NB4 (cell line): ENCODE measurements around the gene PCAT7.

Source experiments
- DNase-seq: peaks from one replicate; pipeline ENCODE4 v3.0.0; 2010; ENCODE audit warnings: low read depth
- H3K4me3 ChIP-seq: one replicate; pipeline ENCODE4 v1.5.1; 2011; ENCODE audit warnings: mild to moderate bottlenecking, low read depth, low read length, moderate library complexity
- MYC ChIP-seq: IDR thresholded peaks from 2 replicates; pipeline ENCODE4 v1.6.1; 2011; ENCODE audit warnings: low read depth, low read length
- POLR2A ChIP-seq: IDR thresholded peaks from 2 replicates; pipeline ENCODE4 v1.6.1; 2011; ENCODE audit warnings: mild to moderate bottlenecking; ENCODE audit not compliant: insufficient read length; ENCODE audit errors: extremely low read depth
- TF ChIP-seq, protein P1 (sequence below): IDR thresholded peaks from 2 replicates; pipeline ENCODE4 v1.6.1; 2011; ENCODE audit warnings: low read depth, low read length
- TF ChIP-seq, protein P2 (sequence below): IDR thresholded peaks from one replicate; pipeline ENCODE4 v1.5.1; 2012; ENCODE audit warnings: low read depth, low read length

PCAT7 gene

DNA sequence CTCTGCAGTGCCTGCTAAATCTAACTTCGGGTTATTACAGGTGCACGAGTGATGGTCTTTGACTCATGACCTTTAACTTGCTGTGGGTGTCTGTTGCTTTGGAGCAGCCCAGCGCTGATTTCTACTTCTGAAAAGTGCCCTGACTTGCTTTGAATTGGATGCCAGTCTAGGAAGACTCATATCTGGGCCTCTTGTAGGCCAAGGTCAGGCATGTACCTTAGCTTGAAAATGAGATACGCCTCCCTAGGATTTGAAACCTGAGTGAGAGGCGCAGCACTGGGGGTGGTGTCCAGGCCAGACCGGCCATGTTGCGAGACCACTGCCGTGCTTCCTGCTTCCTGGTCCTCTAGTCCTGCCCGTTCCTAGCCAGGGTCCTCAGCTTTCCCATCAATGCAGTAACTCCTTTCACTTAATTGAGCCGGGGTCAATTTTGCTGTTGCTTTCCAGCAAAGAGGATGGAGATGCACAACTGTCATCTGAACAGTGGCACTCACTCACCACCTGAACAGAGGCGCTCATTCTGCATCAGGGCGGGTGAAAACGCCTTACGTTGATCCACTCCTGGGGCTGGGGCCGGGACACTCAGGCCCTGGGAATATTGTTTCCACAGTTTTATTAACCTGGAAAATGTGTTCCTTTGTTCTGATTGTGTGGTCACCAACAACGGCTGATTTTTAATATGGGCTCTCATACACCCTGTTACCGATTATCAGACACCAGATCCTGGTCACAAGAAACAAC, 14.3 kb downstream of the PCAT7 start:
- DNase-seq: no peak
- TF ChIP-seq POLR2A (no peak), MYC (no peak)
- TF ChIP-seq, protein P1, sequence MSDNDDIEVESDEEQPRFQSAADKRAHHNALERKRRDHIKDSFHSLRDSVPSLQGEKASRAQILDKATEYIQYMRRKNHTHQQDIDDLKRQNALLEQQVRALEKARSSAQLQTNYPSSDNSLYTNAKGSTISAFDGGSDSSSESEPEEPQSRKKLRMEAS: no peak
- TF ChIP-seq, protein P2, sequence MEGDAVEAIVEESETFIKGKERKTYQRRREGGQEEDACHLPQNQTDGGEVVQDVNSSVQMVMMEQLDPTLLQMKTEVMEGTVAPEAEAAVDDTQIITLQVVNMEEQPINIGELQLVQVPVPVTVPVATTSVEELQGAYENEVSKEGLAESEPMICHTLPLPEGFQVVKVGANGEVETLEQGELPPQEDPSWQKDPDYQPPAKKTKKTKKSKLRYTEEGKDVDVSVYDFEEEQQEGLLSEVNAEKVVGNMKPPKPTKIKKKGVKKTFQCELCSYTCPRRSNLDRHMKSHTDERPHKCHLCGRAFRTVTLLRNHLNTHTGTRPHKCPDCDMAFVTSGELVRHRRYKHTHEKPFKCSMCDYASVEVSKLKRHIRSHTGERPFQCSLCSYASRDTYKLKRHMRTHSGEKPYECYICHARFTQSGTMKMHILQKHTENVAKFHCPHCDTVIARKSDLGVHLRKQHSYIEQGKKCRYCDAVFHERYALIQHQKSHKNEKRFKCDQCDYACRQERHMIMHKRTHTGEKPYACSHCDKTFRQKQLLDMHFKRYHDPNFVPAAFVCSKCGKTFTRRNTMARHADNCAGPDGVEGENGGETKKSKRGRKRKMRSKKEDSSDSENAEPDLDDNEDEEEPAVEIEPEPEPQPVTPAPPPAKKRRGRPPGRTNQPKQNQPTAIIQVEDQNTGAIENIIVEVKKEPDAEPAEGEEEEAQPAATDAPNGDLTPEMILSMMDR: no peak
- no peak overlapping the region for H3K4me3 ChIP-seq

DNA sequence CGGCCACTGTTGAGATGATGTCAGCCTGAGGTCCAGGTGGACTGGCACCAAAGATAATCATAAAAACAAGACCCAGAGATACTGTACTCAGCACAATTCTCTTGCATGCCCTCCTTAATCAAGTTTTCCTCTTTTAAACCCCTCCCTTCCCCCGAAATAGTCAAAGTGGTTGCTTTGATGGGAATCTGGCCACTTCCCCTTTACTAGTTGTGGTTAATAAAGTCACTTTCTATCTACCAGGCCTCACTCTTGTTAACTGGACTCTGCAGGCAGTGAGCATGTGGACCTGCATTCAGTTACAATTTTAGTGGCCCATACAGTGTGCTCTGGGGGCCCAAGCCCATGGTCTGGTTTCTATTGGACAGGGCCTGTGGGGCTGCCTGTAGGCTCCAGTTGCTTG, 21.2 kb downstream of the PCAT7 start:
- TF ChIP-seq, protein P1: 0 out of 2 replicates have a peak, but pooled peaks have one; percentile 4
- no peak for TF ChIP-seq POLR2A
- no peak overlapping the region for H3K4me3 ChIP-seq
- peak; percentile 54 for DNase-seq

DNA sequence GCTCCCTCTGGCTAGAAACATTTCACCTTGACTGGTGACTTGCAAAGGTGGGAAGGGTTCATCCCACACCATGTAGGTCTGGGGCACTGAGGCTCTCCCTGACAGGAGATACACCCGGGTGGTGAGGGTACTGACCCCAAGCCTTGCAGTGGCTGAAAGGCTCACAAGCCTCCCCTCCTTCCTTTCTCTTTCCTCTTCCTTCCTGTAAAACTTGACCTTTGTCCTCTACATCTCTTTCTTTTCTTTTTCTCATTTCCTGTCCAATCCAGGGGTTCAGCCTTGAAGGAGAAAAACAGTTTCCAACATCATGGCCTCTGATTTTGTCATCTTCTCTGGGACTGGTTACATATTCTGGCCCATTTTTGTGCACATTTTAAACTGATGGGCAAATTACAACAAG, 22.2 kb downstream of the PCAT7 start:
- TF ChIP-seq, protein P2: no peak
- TF ChIP-seq POLR2A: no peak
- no peak for TF ChIP-seq MYC
- TF ChIP-seq, protein P1: no peak
- DNase-seq: no peak

DNA sequence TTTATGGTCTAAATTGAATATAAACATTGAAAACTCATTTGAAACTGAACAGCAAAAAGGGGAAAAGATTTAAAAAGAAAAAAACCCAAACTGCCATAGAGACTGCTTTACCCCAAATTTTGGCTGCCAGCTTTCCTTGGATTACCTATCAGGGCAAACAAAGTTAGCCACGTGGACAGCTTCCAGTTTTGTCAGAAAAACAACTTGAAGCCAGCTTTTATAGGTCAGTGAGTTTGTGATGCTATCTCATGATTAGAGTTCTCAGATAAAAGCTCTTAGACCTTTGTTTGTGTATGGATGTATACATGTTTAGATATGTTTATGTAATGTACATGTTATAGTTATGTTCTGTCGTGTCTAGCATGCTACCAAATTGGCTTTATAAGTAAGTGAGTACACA, 22.7 kb downstream of the PCAT7 start:
- no peak overlapping the region for H3K4me3 ChIP-seq
- DNase-seq: no peak
- TF ChIP-seq, protein P2: no peak

More for the DNA sequence above, 22.2 kb downstream of the PCAT7 start:
- no peak overlapping the region for H3K4me3 ChIP-seq

DNA sequence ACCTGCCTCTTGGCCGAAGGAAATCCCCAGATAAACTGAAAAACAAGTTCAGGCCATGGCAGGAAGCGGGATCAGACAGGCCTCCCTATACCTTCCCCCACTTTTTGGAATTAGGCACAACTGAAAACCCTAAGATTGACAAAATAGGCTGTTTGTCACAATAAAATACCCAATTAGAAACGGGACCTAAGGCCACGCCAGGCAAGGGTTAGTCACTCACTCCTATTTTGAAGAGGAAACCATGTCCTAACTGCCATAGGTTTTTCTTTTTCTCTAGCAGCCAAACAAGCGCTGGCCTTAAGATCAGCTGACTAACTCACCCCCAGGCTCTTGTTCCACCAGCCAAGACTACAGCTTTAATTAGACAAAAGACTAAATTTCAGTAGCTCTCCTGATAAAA, 26.8 kb downstream of the PCAT7 start:
- DNase-seq: no peak
- H3K4me3 ChIP-seq: no peak overlapping the region
- no peak for TF ChIP-seq POLR2A
- TF ChIP-seq MYC: no peak
- TF ChIP-seq, protein P1: no peak
- TF ChIP-seq, protein P2: no peak

DNA sequence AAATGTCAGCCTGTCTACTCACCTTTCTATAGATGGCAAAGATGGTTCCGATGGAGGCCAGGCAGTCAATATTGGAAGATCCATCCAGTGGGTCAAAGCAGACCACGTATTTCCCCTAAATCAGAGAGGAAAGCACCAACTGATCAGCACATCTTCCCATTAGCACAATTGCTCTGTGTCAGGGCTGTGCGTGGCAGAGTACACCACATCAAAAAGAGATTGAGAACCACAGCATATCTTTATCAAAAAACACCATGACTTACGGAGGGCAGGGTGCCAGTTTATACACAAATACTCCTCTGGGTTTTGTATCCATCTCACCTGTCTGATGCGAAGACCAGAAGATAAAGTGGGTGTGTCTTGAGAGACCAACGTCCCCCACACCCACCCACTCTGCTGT, 29.7 kb downstream of the PCAT7 start:
- H3K4me3 ChIP-seq: no peak overlapping the region
- TF ChIP-seq, protein P2: no peak
- TF ChIP-seq, protein P1: no peak
- no peak for TF ChIP-seq MYC
- TF ChIP-seq POLR2A: no peak
- no peak for DNase-seq
